Stimulated activated memory B cell treated with anti-CD40 and anti-IgM and Interleukin-4, amounts not matched to agents 10 μg/mL and 1 μg/mL and 100 μg/mL, for 72 hours (primary cell): ENCODE data around the gene MLN.
A peak's percentile ranks its signal among the peaks of the same experiment; 100 is the strongest.

Experiments
- ATAC-seq: fragments of 150-1000 bp; cut with Tn5 transposase; 2 replicates; pipeline ENCODE4 v1.10.0; 2021
- H3K27ac Mint-ChIP-seq: one replicate; pipeline ENCODE4 v1.8.0; 2022; ENCODE audit warnings: mild to moderate bottlenecking, mixed read lengths
- H3K27me3 Mint-ChIP-seq: one replicate; pipeline ENCODE4 v1.8.0; 2022; ENCODE audit warnings: mixed read lengths
- H3K36me3 Mint-ChIP-seq: one replicate; pipeline ENCODE4 v1.8.0; 2022; ENCODE audit warnings: mixed read lengths
- H3K4me1 Mint-ChIP-seq: one replicate; pipeline ENCODE4 v1.8.0; 2022; ENCODE audit warnings: mixed read lengths
- H3K4me3 Mint-ChIP-seq: one replicate; pipeline ENCODE4 v1.8.0; 2022; ENCODE audit warnings: mild to moderate bottlenecking, moderate library complexity, mixed read lengths
- H3K9me3 Mint-ChIP-seq: one replicate; pipeline ENCODE4 v1.8.0; 2022; ENCODE audit warnings: mixed read lengths

Gene MLN

GRCh38 chr6:33779290-33779689 lies 24.5 kb downstream of the MLN start:
- Mint-ChIP-seq H3K27me3 (no peaks in the 10 kb centered on the region), H3K27ac (no peak overlapping the region), H3K36me3 (peaks cover 79% of the 10 kb centered on the region), H3K4me1 (peaks cover 7% of the 10 kb centered on the region), H3K4me3 (no peak overlapping the region), H3K9me3 (no peaks in the 10 kb centered on the region)
- ATAC-seq: no peak

GRCh38 chr6:33778444-33779121 lies 25.2 kb downstream of the MLN start:
- Mint-ChIP-seq H3K4me1 (no peaks in the 10 kb centered on the region), H3K9me3 (no peaks in the 10 kb centered on the region), H3K27ac (no peak overlapping the region), H3K36me3 (peaks cover 78% of the 10 kb centered on the region), H3K4me3 (no peak overlapping the region), H3K27me3 (no peaks in the 10 kb centered on the region)
- no peak for ATAC-seq

GRCh38 chr6:33777398-33778388 lies 26.1 kb downstream of the MLN start:
- no peaks in the 10 kb centered on the region for H3K9me3 Mint-ChIP-seq
- H3K36me3 Mint-ChIP-seq: peaks cover 79% of the 10 kb centered on the region
- no peak overlapping the region for H3K4me3 Mint-ChIP-seq
- H3K4me1 Mint-ChIP-seq: peaks cover 1% of the 10 kb centered on the region
- no peak for ATAC-seq
- no peaks in the 10 kb centered on the region for H3K27me3 Mint-ChIP-seq
- H3K27ac Mint-ChIP-seq: no peak overlapping the region

GRCh38 chr6:33776764-33777163 lies 27.0 kb downstream of the MLN start:
- Mint-ChIP-seq H3K4me3 (no peak overlapping the region), H3K4me1 (peaks cover 11% of the 10 kb centered on the region), H3K27me3 (no peaks in the 10 kb centered on the region), H3K36me3 (peaks cover 79% of the 10 kb centered on the region), H3K27ac (no peak overlapping the region), H3K9me3 (no peaks in the 10 kb centered on the region)
- ATAC-seq: no peak

GRCh38 chr6:33776186-33776585 lies 27.6 kb downstream of the MLN start:
- H3K4me3 Mint-ChIP-seq: no peak overlapping the region
- no peaks in the 10 kb centered on the region for H3K27me3 Mint-ChIP-seq
- H3K4me1 Mint-ChIP-seq: peaks cover 13% of the 10 kb centered on the region
- no peak for ATAC-seq
- H3K36me3 Mint-ChIP-seq: peaks cover 78% of the 10 kb centered on the region
- no peaks in the 10 kb centered on the region for H3K9me3 Mint-ChIP-seq
- no peak overlapping the region for H3K27ac Mint-ChIP-seq

- Mint-ChIP-seq H3K36me3 (peaks cover 65% of the 10 kb centered on the region), H3K4me3 (no peak overlapping the region), H3K27me3 (no peaks in the 10 kb centered on the region), H3K9me3 (no peaks in the 10 kb centered on the region), H3K4me1 (peaks cover 15% of the 10 kb centered on the region), H3K27ac (no peak overlapping the region)
- no peak for ATAC-seq
Observed at GRCh38 chr6:33774774-33775173, 29.0 kb downstream of the MLN start.

GRCh38 chr6:33772902-33773472 lies 30.8 kb downstream of the MLN start:
- Mint-ChIP-seq H3K4me3 (no peak overlapping the region), H3K27me3 (peaks cover 12% of the 10 kb centered on the region), H3K36me3 (peaks cover 55% of the 10 kb centered on the region), H3K27ac (no peak overlapping the region), H3K4me1 (peaks cover 22% of the 10 kb centered on the region), H3K9me3 (no peaks in the 10 kb centered on the region)
- no peak for ATAC-seq

GRCh38 chr6:33772082-33772830 lies 31.5 kb downstream of the MLN start:
- peak; percentile 34 for ATAC-seq
- Mint-ChIP-seq H3K4me1 (peaks cover 22% of the 10 kb centered on the region), H3K27me3 (peaks cover 19% of the 10 kb centered on the region), H3K4me3 (no peak overlapping the region), H3K9me3 (no peaks in the 10 kb centered on the region), H3K27ac (no peak overlapping the region), H3K36me3 (peaks cover 47% of the 10 kb centered on the region)

GRCh38 chr6:33771146-33772081 lies 32.4 kb downstream of the MLN start:
- peaks cover 42% of the 10 kb centered on the region for H3K36me3 Mint-ChIP-seq
- no peak overlapping the region for H3K4me3 Mint-ChIP-seq
- H3K27ac Mint-ChIP-seq: no peak overlapping the region
- no peaks in the 10 kb centered on the region for H3K9me3 Mint-ChIP-seq
- ATAC-seq: peak; percentile 84
- H3K27me3 Mint-ChIP-seq: peaks cover 28% of the 10 kb centered on the region
- peaks cover 22% of the 10 kb centered on the region for H3K4me1 Mint-ChIP-seq

GRCh38 chr6:33770833-33771145 lies 33.0 kb downstream of the MLN start:
- Mint-ChIP-seq H3K9me3 (no peaks in the 10 kb centered on the region), H3K4me3 (no peak overlapping the region), H3K27ac (no peak overlapping the region), H3K27me3 (peaks cover 34% of the 10 kb centered on the region), H3K4me1 (peaks cover 22% of the 10 kb centered on the region), H3K36me3 (peaks cover 36% of the 10 kb centered on the region)
- ATAC-seq: no peak

- no peak overlapping the region for H3K4me3 Mint-ChIP-seq
- ATAC-seq: no peak
- no peaks in the 10 kb centered on the region for H3K9me3 Mint-ChIP-seq
- peaks cover 22% of the 10 kb centered on the region for H3K4me1 Mint-ChIP-seq
- H3K27me3 Mint-ChIP-seq: peaks cover 39% of the 10 kb centered on the region
- H3K27ac Mint-ChIP-seq: no peak overlapping the region
- H3K36me3 Mint-ChIP-seq: peaks cover 31% of the 10 kb centered on the region
Observed at GRCh38 chr6:33770124-33770832, 33.5 kb downstream of the MLN start.

- Mint-ChIP-seq H3K9me3 (no peaks in the 10 kb centered on the region), H3K27ac (no peak overlapping the region), H3K4me3 (no peak overlapping the region), H3K27me3 (peaks cover 48% of the 10 kb centered on the region), H3K4me1 (peaks cover 22% of the 10 kb centered on the region), H3K36me3 (peaks cover 21% of the 10 kb centered on the region)
- no peak for ATAC-seq
Observed at GRCh38 chr6:33769248-33769821, 34.5 kb downstream of the MLN start.

GRCh38 chr6:33768644-33769120 lies 35.1 kb downstream of the MLN start:
- Mint-ChIP-seq H3K36me3 (peaks cover 18% of the 10 kb centered on the region), H3K27me3 (peaks cover 55% of the 10 kb centered on the region), H3K4me1 (peaks cover 22% of the 10 kb centered on the region), H3K4me3 (no peak overlapping the region), H3K9me3 (no peaks in the 10 kb centered on the region), H3K27ac (no peak overlapping the region)
- peak; percentile 66 for ATAC-seq
